ENCODE results near the gene PRMT3.

DNA sequence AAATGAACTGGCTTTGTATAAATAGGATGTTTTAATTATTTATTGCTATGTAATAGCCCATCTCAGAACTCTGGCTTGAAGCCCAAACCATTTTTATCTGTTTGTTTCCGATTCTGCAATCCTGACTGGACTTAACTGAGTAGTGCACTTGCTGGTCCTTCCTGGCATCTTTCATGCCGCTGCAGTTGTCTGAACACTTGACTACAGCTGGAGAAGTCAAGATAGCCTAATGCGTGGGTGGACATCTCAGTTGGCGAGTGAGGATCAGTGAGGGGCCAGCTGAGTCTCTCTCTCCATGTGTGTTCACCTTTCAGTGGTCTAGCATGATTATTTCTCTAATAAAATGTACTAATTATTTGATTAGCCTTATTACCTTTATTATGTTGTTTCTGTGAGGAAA is 105.8 kb downstream of the PRMT3 start:
- no peak for TF ChIP-seq POLR2AphosphoS5 (IDR thresholded peaks at IDR 0.05; ENCODE audit: low read depth, low read length)
- TF ChIP-seq TAF1 (IDR thresholded peaks at IDR 0.05; ENCODE audit: borderline replicate concordance, low read depth, low read length): no peak

Data from GM12892 (cell line).